ENCODE data around the gene TEX19. TPM values are rescaled to one million over a fixed set of nuclear protein-coding genes. Genes with fewer than 3 reads are reported as not detected.
A peak's percentile ranks its signal among the peaks of the same experiment; 100 is the strongest.

TEX19 gene
- total RNA-seq, 6 experiments from 2014 or later = 0.10 to 0.14 TPM; not detected in 4

GRCh38 chr17:82320140-82320840 lies 38.8 kb upstream of the TEX19 start:
- Mint-ChIP-seq H3K9me3 (no peaks in the 10 kb centered on the region), H3K36me3 (ENCODE audit: low read depth) (no peaks in the 10 kb centered on the region), H3K27ac (no peak overlapping the region), H3K4me3 (no peak overlapping the region), H3K27me3 (ENCODE audit: insufficient read depth) (peaks cover 2% of the 10 kb centered on the region), H3K4me1 (ENCODE audit: low read depth) (no peaks in the 10 kb centered on the region)
- no peak for DNase-seq
- TF ChIP-seq CTCF (IDR thresholded peaks at IDR 0.05) = no peak

- Mint-ChIP-seq H3K9me3 (no peaks in the 10 kb centered on the region), H3K4me1 (ENCODE audit: low read depth) (no peaks in the 10 kb centered on the region), H3K27me3 (ENCODE audit: insufficient read depth) (no peaks in the 10 kb centered on the region; the same call in 1 of the 2 replicates), H3K36me3 (ENCODE audit: low read depth) (no peaks in the 10 kb centered on the region), H3K4me3 (no peak overlapping the region), H3K27ac (no peak overlapping the region)
- no peak for DNase-seq
- TF ChIP-seq CTCF (IDR thresholded peaks at IDR 0.05) = peak; percentile 90
Observed at GRCh38 chr17:82320956-82321927, 37.8 kb upstream of the TEX19 start.

DNA sequence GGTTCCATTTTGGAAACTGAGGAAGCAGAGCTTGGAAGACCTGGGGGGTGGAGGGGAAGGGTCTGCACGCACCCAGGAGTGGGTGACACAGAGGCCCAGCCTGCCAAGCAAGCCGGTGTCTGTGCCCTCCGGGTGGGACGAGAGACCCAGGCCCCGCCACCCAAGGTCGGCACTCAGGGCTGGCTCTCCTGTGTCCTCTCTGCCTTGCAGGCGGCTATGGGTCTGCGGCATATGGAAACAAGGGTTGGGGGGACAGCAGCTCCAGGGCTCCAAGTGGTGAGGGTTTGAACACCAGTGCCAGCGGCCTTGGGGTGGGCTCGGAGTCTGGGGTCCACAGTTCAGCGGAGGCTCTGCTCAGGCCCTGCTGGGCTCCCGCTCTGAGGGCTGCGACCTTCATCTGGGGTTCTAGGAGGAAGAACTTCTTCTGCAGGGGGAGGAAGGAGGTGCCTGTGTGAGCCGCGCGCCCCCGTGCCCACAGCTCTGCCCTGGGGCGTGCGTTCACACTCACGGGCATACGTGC lies 37.0 kb upstream of the TEX19 start:
- no peak for DNase-seq
- no peaks in the 10 kb centered on the region for H3K36me3 Mint-ChIP-seq (ENCODE audit: low read depth)

DNA sequence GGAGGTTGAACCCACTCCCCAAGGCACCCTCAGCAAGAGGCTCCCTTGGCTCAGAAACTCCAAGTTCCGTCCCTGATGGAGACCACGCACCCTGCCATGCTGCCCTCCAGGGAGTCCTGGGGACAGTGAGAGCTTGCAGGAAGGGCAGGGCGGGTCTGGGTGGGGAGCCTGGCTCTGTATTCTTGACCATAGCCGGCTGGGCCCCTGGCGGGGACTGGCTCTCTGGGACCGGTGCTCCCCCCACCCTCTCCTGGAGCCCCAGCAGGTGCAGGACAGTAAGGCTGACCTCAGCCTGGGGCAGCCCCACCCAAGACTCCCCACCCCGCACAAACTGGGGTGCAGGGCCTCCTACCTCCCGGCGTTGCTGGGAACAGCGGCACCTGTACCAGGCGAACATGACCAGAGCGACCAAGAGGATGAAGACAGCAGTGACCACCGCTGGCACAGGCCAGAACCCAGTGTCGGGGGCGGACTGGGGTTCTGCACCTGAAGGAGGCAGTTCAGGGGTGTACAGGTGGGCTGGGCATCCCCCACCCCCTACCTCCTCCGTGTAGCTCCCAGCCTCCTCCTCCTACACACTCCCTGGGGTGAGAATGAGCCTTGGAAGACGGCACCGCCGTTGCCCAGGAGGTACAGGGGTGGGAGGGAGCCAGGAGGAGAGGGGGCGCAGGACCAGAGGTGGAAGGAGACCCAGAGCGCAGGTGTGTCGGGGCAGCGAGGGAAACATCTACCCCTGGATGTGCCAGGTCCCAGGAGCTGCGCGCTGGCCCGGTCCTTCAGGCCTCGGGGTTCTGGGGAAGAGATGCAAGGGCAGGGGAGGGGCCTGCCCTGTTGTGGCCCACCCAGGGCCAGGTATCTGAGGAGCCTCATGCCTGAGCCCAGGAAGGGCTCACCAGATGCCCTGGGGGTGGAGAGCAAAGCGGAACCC lies 36.3 kb upstream of the TEX19 start:
- no peaks in the 10 kb centered on the region for H3K9me3 Mint-ChIP-seq
- TF ChIP-seq CTCF (IDR thresholded peaks at IDR 0.05) = no peak
- DNase-seq = no peak

More for the DNA sequence above, 37.0 kb upstream of the TEX19 start:
- Mint-ChIP-seq H3K4me3 (no peak overlapping the region), H3K9me3 (no peaks in the 10 kb centered on the region), H3K4me1 (ENCODE audit: low read depth) (no peaks in the 10 kb centered on the region), H3K27ac (no peak overlapping the region), H3K27me3 (ENCODE audit: insufficient read depth) (peaks cover 2% of the 10 kb centered on the region; the same call in 1 of the 2 replicates)
- TF ChIP-seq CTCF (IDR thresholded peaks at IDR 0.05) = no peak

More for the DNA sequence above, 36.3 kb upstream of the TEX19 start:
- Mint-ChIP-seq H3K27ac (no peak overlapping the region), H3K36me3 (ENCODE audit: low read depth) (no peaks in the 10 kb centered on the region), H3K27me3 (ENCODE audit: insufficient read depth) (peaks cover 2% of the 10 kb centered on the region), H3K4me3 (no peak overlapping the region), H3K4me1 (ENCODE audit: low read depth) (no peaks in the 10 kb centered on the region)

Data from HFFc6 (cell line).